GM19463 (cell line): Measurements from ENCODE around the gene CAPN12.
"Not testable (repeated sequence)": the region's sequence is repeated elsewhere in the genome, so short reads cannot be mapped to it uniquely, and the experiment has no call there.

Source experiments
- ATAC-seq: cut with Tn5 transposase; IDR thresholded peaks from one replicate; pipeline ENCODE4 v1.9.1; 2021; ENCODE audit warnings: mild to moderate bottlenecking, moderate library complexity; ENCODE audit not compliant: unreplicated experiment

The CAPN12 gene, protein sequence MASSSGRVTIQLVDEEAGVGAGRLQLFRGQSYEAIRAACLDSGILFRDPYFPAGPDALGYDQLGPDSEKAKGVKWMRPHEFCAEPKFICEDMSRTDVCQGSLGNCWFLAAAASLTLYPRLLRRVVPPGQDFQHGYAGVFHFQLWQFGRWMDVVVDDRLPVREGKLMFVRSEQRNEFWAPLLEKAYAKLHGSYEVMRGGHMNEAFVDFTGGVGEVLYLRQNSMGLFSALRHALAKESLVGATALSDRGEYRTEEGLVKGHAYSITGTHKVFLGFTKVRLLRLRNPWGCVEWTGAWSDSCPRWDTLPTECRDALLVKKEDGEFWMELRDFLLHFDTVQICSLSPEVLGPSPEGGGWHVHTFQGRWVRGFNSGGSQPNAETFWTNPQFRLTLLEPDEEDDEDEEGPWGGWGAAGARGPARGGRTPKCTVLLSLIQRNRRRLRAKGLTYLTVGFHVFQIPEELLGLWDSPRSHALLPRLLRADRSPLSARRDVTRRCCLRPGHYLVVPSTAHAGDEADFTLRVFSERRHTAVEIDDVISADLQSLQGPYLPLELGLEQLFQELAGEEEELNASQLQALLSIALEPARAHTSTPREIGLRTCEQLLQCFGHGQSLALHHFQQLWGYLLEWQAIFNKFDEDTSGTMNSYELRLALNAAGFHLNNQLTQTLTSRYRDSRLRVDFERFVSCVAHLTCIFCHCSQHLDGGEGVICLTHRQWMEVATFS

DNA sequence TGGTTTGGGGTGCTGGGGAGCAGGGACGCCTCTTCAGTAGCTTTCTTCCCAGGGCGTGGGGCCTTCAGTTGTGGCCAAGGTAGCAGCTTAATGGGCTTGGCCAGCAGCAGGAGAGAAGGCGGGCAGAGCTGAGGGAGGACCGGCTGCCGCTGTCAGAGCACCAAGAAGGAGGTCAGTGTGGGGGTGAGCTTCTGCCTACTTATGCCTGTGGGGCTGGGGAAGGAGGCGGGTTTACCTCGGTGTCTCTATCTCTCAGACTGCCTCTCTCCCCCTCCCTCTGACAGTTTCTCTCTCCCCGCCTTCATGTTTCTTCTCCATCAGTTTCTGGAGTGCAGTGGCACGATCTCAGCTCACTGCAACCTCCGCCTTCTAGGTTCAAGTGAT lies at the start of gene CAPN12:
Gene CAPN12 (minus strand): TSS at position 177 of the 384 bp plus-strand sequence. CDS start 309 bp downstream, outside the sequence.
- no peak for ATAC-seq

DNA sequence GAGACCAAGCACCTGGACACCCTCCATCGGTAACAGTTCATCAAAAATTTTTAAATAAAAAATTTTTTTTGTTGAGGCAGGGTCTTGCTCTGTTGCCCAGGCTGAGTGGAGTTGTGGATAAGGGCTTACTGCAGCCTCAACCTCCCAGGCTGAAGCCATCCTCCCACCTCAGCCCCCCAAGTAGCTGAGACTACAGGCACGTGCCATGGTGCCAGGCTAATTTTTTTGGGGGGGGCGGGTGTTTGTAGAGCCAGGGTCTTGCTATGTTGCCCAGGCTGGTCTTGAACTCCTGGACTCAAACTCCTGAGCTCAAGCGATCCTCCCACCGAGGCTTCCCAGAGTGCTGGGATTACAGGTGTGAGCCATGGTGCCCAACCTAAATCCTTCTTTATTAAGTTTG lies 49.4 kb upstream of the CAPN12 start:
- ATAC-seq, result no peak

DNA sequence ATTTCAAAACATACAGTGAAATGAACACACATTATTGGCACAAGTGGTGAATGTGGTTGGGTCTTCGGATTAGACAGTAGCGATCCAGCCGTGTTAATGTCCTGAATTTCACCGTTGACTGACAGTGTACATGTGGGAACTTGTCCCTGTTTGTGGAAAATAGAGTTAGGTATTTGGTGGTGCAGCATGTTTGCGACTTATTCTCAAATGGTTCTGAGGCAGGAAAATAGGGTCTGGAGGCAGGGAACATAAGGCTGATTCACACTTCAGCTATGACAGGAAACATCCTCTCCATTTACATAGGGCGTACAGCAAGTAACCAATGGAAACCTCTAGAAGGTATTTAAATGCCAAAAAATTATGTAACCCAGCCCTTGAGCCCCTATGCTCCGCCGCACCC lies 48.9 kb upstream of the CAPN12 start:
- ATAC-seq, result no peak

DNA sequence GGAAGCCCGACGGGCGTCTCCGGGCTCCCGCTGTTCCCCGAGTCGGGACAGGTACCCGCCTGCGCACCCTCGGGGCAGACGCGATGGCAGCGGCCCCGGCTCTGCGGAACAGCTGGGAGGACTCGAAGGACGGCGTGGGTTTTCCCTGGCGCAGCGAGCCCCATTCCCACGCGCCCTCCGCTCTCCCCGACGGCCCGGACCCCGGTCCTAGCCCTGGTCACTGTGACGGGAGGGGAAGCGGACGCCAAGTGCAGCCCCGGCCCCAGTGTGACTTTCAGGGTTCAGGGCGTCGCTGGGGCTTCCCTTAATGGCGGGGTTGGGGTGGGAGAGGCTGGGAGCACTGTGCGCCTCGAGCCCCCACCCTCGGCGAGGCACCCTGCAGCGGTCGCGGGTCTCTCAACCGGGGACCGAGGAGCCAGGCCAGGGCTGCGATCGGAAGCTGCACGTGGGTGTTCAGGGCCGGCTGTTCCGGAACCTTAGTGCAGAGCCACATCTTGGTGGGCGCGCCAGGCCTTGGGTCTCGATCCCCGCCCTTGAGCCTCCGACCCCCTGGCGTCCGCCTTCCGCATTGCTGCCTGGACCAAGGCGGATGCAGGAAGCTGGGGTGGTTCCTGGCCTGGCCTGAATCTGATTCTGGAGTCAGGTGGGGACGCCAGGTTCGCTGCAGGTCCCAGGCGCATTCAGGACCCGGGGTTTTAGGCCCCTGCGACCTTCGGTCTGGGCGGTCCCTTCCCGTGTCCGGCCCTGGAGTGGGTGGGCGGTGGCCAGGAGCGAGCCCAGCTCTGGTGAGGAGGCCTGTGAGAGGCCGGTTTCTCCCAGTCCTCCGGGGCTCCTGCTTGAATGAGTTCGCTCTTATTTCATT lies 48.2 kb upstream of the CAPN12 start:
- no peak for ATAC-seq

DNA sequence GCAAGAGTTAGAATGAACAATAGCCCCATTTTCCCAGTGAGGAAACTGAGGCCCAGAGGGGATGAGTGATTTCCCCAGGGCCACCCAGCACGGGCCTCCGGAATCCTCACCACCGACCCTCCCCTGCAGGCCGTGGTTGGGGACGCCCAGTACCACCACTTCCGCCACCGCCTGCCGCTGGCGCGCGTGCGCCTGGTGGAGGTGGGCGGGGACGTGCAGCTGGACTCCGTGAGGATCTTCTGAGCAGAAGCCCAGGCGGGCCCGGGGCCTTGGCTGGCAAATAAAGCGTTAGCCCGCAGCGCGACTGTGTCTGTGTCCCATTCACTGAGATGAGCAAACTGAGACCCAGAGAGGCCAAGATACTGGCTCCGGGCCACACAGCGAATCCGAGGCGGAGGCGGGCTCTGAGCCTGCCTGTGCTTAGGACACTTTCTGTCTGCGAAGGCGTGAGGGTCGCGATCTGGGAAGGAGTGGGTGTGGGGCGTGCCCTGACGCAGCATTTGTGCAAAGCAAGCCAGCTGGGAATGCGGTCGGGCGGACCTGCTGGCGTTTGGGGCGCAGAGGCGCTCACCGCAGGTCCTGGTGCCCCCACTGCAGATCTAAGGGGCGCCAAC lies 47.3 kb upstream of the CAPN12 start:
- ATAC-seq, result not testable (repeated sequence)

DNA sequence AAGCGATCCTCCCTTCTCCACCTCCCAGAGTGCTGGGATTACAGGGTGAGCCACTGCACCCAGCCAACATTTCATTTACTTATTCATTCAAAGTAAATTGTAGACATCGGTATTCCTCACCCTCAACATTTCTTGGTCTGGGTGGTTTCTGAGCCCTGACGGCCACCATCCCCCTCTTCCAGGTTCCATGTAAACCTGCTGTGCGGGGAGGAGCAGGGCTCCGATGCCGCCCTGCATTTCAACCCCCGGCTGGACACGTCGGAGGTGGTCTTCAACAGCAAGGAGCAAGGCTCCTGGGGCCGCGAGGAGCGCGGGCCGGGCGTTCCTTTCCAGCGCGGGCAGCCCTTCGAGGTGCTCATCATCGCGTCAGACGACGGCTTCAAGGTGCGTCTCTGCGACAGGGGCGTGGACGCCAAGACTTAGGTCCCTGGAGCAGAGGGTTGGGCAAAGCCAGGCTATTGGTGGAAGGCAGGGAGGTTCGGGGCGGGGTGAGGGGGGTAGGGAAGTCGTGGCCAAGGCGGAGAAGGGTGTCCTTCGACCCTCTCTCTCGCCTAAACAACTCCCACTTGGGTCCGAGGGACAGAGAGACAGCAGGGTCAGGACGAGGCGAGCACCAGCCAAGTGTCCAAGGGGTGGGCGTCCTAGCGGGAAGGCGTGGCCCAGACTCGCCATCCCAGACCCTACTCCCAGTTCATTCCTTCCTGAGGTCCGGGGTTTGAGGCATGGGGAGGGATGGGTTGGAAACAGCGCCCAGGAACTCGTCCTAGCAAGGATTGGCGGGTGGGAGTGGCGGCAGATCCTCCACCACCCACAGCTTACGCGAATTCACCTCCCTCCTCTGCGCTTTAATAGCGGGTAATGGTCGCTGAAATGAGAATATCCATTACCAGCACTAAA lies 46.5 kb upstream of the CAPN12 start:
- ATAC-seq, result not testable (repeated sequence)

DNA sequence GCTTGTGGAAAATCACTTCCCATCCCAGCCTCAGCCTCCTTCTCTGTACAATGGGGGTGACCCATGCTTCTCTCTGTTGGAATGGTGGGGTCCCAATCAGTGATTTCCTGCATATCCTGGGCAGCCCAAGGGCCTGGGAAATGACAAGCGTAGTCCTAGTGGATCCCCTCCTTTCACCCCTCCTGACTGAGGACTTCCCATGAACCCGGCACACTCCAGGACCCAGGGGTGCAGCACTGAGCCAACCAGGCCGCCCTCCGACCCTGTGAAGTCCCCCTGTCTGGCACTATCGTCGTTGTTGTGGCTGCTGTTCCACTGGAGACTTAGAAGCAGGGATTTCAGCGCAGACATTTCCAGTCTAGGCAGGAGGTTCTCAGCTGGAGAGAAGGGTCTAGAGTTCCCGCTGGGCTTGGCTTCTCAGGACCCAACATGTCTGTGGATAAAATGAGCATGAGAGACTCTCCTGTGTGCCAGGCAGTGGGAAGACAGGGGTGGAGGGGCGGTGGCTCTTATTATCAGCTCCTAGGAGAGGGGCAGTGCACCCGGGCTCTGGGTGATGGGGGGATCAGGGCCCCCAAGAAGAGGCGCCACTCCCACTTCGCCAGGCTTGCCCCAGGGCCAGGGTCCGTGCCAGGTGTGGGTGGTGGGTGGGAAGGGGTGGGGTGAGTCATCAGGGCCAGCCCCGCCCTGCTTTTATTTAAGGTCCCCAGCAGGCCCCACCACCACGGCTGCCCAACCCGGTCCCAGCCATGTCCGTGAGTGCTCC lies 44.4 kb upstream of the CAPN12 start, which contains the start of gene LGALS7B:
Gene LGALS7B (plus strand): TSS at position 723 of the 766 bp plus-strand sequence. CDS start 27 bp downstream, at position 750.
- no peak for ATAC-seq

DNA sequence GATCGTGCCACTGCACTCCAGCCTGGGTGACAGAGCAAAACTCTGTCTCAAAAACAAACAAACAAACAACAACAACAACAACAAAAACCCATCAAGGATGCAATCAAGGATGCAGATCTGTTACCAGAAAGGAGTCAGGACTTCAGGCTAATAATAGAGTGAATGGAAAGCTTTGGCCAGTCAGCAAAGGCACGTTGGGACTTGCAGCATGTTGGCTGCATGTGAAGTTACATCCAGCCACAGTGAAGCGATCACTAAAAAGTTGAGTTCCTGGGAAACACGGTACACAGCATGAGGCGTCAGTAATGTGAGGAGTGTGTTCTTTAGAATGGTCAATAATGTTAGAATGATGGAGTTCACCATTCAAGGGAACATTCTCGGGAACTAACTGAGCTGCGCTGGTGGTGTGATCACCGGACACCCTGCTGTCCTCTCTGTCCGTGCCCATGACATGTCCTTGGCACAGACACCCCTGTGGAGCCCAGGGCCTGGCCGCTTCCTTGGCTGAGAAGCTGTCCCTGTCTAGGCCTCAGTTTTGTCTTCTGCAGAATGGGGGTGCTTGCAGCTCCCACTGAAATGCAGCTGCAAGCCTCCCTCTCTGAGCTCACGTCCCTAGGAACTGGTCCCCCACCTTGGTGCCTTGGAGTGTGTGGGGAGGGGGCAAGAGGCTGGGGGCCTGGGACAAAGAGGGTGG lies 42.4 kb upstream of the CAPN12 start:
- ATAC-seq, result no peak

DNA sequence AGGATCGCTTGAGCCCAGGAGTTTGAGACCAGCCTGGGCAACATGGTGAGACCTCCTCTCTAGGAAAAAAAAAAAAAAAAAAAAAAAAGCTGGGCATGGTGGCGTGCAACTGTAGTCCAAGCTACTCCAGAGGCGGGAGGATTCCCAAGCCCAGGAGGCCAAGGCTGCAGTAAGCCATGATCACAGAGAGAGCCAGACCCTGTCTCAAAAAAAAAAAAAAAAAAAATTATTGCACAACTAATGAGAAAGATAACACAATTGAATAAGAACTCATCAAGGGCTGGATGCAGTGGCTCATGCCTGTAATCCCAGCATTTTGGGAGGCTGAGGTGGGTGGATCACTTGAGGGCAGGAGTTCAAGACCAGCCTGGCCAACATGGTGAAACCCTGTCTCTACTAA lies 41.8 kb upstream of the CAPN12 start:
- not testable (repeated sequence) for ATAC-seq

DNA sequence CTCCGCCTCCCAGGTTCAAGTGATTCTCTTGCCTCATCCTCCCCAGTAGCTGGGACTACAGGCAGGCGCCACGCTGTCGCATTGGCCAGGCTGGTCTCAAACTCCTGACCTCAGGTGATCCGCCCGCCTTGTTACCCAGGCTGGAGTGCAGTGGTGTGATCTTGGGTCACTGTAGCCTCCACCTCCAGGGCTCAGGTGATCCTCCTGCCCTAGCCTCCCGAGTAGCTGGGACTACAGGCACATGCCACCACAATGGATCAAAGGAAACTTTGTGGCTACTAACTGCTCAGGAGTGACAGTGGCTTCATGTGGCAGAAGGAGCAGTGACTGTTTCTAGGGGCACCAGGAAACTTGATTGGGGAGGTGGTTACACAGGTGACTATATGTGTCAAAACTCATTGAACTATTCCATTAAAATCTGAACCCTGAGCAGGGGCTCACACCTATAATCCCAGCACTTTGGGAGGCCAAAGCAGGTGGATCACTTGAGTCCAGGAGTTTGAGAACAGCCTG lies 41.0 kb upstream of the CAPN12 start:
- ATAC-seq, result no peak

DNA sequence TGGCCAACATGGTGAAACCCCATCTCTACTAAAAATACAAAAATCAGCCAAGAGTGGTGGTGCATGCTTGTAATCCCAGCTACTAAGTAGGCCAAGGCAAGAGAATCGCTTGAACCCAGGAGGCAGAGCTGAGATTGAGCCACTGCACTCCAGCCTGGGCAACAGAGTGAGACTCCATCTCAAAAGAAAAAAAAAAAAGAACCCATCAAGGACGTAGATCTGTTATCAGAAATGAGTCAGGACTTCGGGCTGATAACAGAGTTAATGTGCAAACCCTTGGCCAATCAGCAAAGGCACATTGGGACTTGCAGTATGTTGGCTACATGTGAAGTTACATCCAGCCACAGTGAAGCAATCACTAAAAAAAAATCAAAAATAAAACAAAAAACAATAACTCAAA lies 40.0 kb upstream of the CAPN12 start:
- no peak for ATAC-seq

DNA sequence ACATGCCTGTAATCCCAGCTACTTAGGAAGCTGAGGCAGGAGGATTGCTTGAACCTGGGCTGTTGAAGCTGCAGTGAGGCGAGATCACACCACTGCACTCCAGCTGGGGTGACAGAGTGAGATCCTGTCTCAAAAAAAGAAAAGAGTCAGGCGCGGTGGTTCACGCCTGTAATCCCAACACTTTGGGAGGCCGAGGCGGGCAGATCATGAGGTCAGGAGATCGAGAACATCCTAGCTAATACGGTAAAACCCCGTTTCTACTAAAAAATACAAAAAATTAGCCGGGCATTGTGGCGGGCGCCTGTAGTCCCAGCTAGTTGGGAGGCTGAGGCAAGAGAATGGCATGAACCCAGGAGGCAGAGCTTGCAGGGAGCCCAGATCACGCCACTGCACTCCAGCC lies 37.9 kb upstream of the CAPN12 start:
- not testable (repeated sequence) for ATAC-seq

DNA sequence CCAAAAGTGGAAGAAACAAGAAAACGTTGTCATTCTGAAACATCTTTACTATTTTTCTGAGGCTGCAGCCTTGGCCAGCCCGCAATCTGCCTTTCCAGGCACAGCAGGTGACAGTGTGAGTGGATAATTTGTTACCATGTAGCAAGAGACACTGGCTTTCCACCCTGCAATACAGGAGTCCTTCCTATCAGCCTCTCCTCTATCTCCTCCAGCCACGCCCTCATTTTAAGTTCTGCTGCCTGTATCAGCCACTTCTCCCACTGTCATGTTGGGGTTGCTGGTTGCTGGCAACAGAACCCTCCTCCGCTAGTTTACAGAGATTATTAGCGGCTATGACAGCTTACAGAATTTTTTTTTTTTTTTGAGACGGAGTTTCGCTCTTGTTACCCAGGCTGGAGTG lies 36.8 kb upstream of the CAPN12 start:
- no peak for ATAC-seq

DNA sequence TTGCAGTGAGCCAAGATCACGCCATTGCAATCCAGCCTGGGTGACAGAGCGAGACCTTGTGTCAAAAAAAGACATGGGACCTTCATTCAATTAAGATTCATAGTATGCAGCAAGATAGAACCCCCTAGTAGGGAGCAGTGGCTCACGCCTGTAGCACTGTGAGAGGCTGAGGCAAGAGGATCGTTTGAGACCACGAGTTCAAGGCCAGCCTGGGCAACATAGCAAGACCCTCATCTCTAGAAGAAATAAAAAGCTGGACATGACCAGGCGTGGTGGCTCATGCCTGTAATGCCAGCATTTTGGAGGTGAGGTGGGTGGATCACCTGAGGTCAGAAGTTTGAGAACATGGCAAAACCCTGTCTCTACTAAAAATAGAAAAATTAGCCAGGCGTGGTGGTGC lies 36.2 kb upstream of the CAPN12 start:
- no peak for ATAC-seq

DNA sequence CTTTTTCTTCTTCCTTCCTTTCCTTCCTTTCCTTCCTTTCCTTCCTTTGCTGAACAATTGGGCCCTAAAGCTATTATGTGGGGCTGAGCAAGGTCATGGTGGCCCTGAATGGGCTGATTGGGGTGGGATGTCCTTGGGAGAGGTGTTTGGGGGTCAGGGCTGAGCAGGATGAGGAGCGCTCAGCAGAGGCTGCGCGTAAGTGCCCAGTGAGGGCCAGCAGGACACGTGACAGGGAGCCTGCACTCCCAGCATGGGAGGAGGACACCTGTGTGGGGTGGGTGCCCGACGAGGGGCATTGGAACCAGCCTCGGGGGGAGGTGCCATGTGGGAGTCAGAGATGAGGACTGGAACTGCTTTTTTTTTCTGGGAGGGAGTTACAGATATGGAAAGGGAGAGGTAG lies 34.5 kb upstream of the CAPN12 start:
- no peak for ATAC-seq

DNA sequence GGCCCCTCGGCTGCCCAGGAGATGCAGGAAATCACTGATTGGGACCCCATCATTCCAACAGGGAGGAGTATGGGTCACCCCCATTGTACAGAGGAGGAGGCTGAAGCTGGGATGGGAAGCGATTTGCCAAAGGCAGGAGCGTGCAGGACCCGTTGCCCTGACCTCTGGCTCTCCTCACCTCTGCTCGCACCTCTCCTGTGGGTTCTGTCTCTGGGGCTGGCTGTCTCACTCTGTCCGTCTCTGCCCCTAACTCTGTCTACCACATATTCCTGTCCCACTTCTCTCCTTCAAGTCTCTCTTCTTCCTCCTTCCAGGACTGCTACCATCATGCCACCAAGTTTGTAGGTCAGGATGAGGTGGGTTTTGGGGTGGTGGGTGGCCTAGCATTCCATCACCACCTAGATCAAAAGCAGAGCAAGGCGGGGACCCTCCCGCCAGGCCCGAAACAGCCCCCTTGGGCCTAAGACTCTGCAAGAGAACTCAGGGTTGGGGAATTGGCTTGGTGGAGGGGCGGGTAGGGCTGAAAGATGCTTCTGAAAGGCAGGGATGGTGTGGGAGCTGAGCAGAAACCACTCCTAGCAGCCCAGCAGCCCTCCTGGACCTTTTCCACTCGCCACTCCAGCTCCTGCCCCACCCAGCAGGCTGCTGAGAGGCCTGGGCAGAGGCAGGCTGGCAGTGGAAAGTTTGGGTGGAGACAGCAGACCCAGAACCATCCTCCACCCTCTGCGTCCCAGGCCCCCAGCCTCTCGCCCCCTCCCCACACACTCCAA lies 30.1 kb upstream of the CAPN12 start:
- ATAC-seq, result no peak

DNA sequence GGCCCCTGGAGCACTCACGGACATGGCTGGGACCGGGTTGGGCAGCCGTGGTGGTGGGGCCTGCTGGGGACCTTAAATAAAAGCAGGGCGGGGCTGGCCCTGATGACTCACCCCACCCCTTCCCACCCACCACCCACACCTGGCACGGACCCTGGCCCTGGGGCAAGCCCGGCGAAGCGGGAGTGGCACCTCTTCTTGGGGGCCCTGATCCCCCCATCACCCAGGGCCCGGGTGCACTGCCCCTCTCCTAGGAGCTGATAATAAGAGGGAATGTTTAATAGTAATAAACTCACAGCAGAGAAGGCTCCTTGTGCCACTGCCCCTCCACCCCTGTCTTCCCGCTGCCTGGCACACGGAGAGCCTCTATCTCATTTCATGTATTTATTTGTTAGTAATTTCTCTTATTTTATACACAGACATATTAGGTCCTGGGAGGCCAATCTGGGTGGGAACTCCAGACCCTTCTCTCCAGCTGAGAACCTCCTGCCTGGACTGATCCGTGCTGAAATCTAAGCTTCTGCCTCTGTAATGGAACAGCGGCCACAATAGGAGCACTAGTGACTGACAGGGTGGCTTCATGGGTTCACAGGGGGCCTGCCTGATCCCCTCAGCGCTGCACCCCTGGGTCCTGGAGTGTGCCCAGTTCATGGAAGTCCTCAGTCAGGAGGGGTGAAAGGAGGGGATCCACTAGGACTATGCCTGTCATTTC lies 29.3 kb upstream of the CAPN12 start, which contains the start of gene LGALS7:
Gene LGALS7 (minus strand): TSS at position 49 of the 709 bp plus-strand sequence. CDS start 25 bp downstream, at position 24.
- ATAC-seq, result no peak
